SK-N-SH (cell line): Measurements from ENCODE around the gene FGD1.

ENCODE experiments used
- CHD2 ChIP-seq: fragments of 150-350 bp; IDR thresholded peaks from 2 replicates; pipeline ENCODE4 v1.6.1; 2018; ENCODE audit warnings: low read length; ENCODE audit not compliant: partially characterized antibody
- EP300 ChIP-seq, 2 experiments: IDR thresholded peaks; 2 replicates each; pipeline versions ENCODE4 v1.4.0 to v1.6.1; 2012; ENCODE audit warnings: borderline replicate concordance in 1 of 2, low read depth in 1 of 2, low read length in 1 of 2
- FOXJ3 ChIP-seq: sonication (generic); formaldehyde crosslinking; IDR thresholded peaks from 2 replicates; pipeline ENCODE4 v1.5.1; 2020; ENCODE audit warnings: mild to moderate bottlenecking, missing genetic modification reagents
- POLR2AphosphoS5 ChIP-seq: IDR thresholded peaks from 2 replicates; pipeline ENCODE4 v1.6.1; 2012; ENCODE audit warnings: low read depth, low read length
- SMC3 ChIP-seq: IDR thresholded peaks from 2 replicates; pipeline ENCODE4 v1.6.1; 2012; ENCODE audit warnings: low read depth, low read length, improper control_type of control experiment
- TAF1 ChIP-seq: IDR thresholded peaks from 2 replicates; pipeline ENCODE4 v1.6.1; 2012; ENCODE audit warnings: low read depth, mild to moderate bottlenecking, low read length, moderate library complexity, borderline replicate concordance
- TF ChIP-seq, protein P1 (sequence below): fragments of 200-600 bp; sonication (generic); IDR thresholded peaks from 2 replicates; pipeline ENCODE4 v1.6.1; 2017; ENCODE audit warnings: antibody characterized with exemption, mild to moderate bottlenecking, moderate library complexity

DNA sequence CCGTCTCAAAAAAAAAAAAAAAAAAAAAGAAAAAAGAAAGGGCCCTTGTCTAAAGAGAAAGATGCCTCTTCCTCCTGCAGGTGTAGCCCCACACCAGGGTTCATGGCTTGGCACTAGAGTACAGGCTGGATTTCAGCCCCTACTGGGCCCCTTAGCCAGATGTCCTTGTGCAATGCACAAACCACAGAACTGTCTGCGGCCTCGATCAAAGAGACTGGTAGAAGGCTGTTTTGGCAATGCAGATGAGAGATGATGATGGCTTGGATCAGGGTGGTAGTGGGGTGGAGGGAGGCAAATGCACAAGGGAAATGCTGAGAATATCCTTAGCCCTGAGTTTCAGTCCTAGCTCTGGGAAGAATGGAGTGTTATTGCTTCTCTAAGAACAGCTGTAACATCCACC is 82.3 kb downstream of the FGD1 start:
- TF ChIP-seq TAF1 (no peak), CHD2 (no peak), FOXJ3 (CRISPR knock-in tag) (no peak), EP300 (IDR thresholded peaks at IDR 0.05; ENCODE audit: borderline replicate concordance in 1 of 2, low read depth in 1 of 2, low read length in 1 of 2) (no peak), POLR2AphosphoS5 (no peak), SMC3 (no peak)
- TF ChIP-seq, protein P1, sequence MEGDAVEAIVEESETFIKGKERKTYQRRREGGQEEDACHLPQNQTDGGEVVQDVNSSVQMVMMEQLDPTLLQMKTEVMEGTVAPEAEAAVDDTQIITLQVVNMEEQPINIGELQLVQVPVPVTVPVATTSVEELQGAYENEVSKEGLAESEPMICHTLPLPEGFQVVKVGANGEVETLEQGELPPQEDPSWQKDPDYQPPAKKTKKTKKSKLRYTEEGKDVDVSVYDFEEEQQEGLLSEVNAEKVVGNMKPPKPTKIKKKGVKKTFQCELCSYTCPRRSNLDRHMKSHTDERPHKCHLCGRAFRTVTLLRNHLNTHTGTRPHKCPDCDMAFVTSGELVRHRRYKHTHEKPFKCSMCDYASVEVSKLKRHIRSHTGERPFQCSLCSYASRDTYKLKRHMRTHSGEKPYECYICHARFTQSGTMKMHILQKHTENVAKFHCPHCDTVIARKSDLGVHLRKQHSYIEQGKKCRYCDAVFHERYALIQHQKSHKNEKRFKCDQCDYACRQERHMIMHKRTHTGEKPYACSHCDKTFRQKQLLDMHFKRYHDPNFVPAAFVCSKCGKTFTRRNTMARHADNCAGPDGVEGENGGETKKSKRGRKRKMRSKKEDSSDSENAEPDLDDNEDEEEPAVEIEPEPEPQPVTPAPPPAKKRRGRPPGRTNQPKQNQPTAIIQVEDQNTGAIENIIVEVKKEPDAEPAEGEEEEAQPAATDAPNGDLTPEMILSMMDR, result no peak
